Measurements from ENCODE around the gene KIAA1549. TPM values are rescaled to one million over a fixed set of nuclear protein-coding genes. Genes with fewer than 3 reads are reported as not detected.
"Not testable (repeated sequence)": the region's sequence is repeated elsewhere in the genome, so short reads cannot be mapped to it uniquely, and the experiment has no call there.

KIAA1549 gene
- total RNA-seq, 1 experiment from 2014 or later, result 14.1 TPM

- Histone ChIP-seq H3K27me3 (ENCODE audit: control insufficient read depth, insufficient read depth, low read length) (no peaks in the 10 kb centered on the region), H3K4me3 (ENCODE audit: low read depth in 2 of 2, low read length in 2 of 2) (no peak overlapping the region), H3K4me1 (ENCODE audit: control insufficient read depth, insufficient read depth, low read length) (no peaks in the 10 kb centered on the region), H3K9me3 (ENCODE audit: control insufficient read depth, insufficient read depth, low read depth, low read length) (no peaks in the 10 kb centered on the region), H3K27ac (ENCODE audit: low read length) (no peak overlapping the region), H3K36me3 (ENCODE audit: control insufficient read depth, insufficient read depth, low read length) (no peaks in the 10 kb centered on the region)
- in situ Hi-C loops (cut with HindIII; ENCODE audit: low pct_unique_long_range_greater_than_20kb, low sequenced_read_pairs), result no loop called here
- intact Hi-C loops (cut with micrococcal nuclease; ENCODE audit: unreplicated experiment), result no loop called here
- ATAC-seq (peak; percentile 52; the same call in 1 of the 2 replicates), DNase-seq (ENCODE audit: low read depth, low spot score) (no peak)
- BruUV-seq (replicated peaks), result no TSS peak
- TF ChIP-seq POLR2AphosphoS5 (IDR thresholded peaks at IDR 0.05; ENCODE audit: low read depth, low read length) (no peak), SIN3A (IDR thresholded peaks at IDR 0.05; ENCODE audit: borderline replicate concordance, insufficient read depth, low read depth, low read length) (no peak), CTCF (IDR thresholded peaks at IDR 0.05) (no peak), TCF7L2 (IDR thresholded peaks at IDR 0.05; ENCODE audit: low read depth, low read length) (no peak)
- TF ChIP-seq, protein P1, sequence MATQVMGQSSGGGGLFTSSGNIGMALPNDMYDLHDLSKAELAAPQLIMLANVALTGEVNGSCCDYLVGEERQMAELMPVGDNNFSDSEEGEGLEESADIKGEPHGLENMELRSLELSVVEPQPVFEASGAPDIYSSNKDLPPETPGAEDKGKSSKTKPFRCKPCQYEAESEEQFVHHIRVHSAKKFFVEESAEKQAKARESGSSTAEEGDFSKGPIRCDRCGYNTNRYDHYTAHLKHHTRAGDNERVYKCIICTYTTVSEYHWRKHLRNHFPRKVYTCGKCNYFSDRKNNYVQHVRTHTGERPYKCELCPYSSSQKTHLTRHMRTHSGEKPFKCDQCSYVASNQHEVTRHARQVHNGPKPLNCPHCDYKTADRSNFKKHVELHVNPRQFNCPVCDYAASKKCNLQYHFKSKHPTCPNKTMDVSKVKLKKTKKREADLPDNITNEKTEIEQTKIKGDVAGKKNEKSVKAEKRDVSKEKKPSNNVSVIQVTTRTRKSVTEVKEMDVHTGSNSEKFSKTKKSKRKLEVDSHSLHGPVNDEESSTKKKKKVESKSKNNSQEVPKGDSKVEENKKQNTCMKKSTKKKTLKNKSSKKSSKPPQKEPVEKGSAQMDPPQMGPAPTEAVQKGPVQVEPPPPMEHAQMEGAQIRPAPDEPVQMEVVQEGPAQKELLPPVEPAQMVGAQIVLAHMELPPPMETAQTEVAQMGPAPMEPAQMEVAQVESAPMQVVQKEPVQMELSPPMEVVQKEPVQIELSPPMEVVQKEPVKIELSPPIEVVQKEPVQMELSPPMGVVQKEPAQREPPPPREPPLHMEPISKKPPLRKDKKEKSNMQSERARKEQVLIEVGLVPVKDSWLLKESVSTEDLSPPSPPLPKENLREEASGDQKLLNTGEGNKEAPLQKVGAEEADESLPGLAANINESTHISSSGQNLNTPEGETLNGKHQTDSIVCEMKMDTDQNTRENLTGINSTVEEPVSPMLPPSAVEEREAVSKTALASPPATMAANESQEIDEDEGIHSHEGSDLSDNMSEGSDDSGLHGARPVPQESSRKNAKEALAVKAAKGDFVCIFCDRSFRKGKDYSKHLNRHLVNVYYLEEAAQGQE (IDR thresholded peaks at IDR 0.05; ENCODE audit: insufficient read depth in 1 of 2, low read depth in 2 of 2, low read length in 1 of 2), result no peak
- ChIA-PET POLR2A (no interaction called here), CTCF (no interaction called here)
Observed at GRCh38 chr7:138943061-138943460, 38.1 kb downstream of the KIAA1549 start.

GRCh38 chr7:138941545-138941944, 39.6 kb downstream of the KIAA1549 start:
- Histone ChIP-seq H3K27me3 (ENCODE audit: control insufficient read depth, insufficient read depth, low read length) (no peaks in the 10 kb centered on the region), H3K9me3 (ENCODE audit: control insufficient read depth, insufficient read depth, low read depth, low read length) (no peaks in the 10 kb centered on the region), H3K27ac (ENCODE audit: low read length) (peak overlapping the region; percentile 12; the same call in 1 of the 2 replicates), H3K4me1 (ENCODE audit: control insufficient read depth, insufficient read depth, low read length) (no peaks in the 10 kb centered on the region), H3K4me3 (ENCODE audit: low read depth in 2 of 2, low read length in 2 of 2) (no peak overlapping the region), H3K36me3 (ENCODE audit: control insufficient read depth, insufficient read depth, low read length) (no peaks in the 10 kb centered on the region)
- ATAC-seq, result no peak
- BruUV-seq (replicated peaks), result no TSS peak
- CTCF ChIA-PET, result no interaction called here
- intact Hi-C loops (cut with micrococcal nuclease; ENCODE audit: unreplicated experiment) (no loop called here), in situ Hi-C loops (cut with HindIII; ENCODE audit: low pct_unique_long_range_greater_than_20kb, low sequenced_read_pairs) (no loop called here)
- POLR2A ChIA-PET, result no interaction called here
- DNase-seq (ENCODE audit: low read depth, low spot score), result no peak
- TF ChIP-seq SIN3A (IDR thresholded peaks at IDR 0.05; ENCODE audit: borderline replicate concordance, insufficient read depth, low read depth, low read length) (no peak), TCF7L2 (IDR thresholded peaks at IDR 0.05; ENCODE audit: low read depth, low read length) (no peak), CTCF (IDR thresholded peaks at IDR 0.05) (no peak), POLR2AphosphoS5 (IDR thresholded peaks at IDR 0.05; ENCODE audit: low read depth, low read length) (no peak)
- TF ChIP-seq, protein P1 (IDR thresholded peaks at IDR 0.05; ENCODE audit: insufficient read depth in 1 of 2, low read depth in 2 of 2, low read length in 1 of 2), result no peak

DNA sequence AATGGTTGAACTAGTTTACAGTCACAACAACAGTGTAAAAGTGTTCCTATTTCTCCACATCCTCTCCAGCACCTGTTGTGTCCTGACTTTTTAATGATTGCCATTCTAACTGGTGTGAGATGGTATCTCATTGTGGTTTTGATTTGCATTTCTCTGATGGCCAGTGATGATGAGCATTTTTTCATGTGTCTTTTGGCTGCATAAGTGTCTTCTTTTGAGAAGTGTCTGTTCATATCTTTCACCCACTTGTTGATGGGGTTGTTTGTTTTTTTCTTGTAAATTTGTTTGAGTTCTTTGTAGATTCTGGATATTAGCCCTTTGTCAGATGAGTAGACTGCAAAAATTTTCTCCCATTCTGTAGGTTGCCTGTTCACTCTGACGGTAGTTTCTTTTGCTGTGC, 40.6 kb downstream of the KIAA1549 start:
- BruUV-seq (replicated peaks); H3K36me3 ChIP-seq (ENCODE audit: control insufficient read depth, insufficient read depth, low read length); H3K9me3 ChIP-seq (ENCODE audit: control insufficient read depth, insufficient read depth, low read depth, low read length); H3K27ac ChIP-seq (ENCODE audit: low read length); ATAC-seq; in situ Hi-C loops (cut with HindIII; ENCODE audit: low pct_unique_long_range_greater_than_20kb, low sequenced_read_pairs); DNase-seq (ENCODE audit: low read depth, low spot score); H3K4me1 ChIP-seq (ENCODE audit: control insufficient read depth, insufficient read depth, low read length); H3K4me3 ChIP-seq (ENCODE audit: low read depth in 2 of 2, low read length in 2 of 2); H3K27me3 ChIP-seq (ENCODE audit: control insufficient read depth, insufficient read depth, low read length); POLR2A ChIA-PET; CTCF ChIA-PET; intact Hi-C loops (cut with micrococcal nuclease; ENCODE audit: unreplicated experiment): not testable (repeated sequence)
